Measurements from ENCODE around the gene HSD3B1.

GRCh38 chr1:119492763-119493162, 14.2 kb upstream of the HSD3B1 start:
- no peak for TF ChIP-seq EZH2 (IDR thresholded peaks at IDR 0.05; ENCODE audit: borderline replicate concordance)
- TF ChIP-seq, protein P1, sequence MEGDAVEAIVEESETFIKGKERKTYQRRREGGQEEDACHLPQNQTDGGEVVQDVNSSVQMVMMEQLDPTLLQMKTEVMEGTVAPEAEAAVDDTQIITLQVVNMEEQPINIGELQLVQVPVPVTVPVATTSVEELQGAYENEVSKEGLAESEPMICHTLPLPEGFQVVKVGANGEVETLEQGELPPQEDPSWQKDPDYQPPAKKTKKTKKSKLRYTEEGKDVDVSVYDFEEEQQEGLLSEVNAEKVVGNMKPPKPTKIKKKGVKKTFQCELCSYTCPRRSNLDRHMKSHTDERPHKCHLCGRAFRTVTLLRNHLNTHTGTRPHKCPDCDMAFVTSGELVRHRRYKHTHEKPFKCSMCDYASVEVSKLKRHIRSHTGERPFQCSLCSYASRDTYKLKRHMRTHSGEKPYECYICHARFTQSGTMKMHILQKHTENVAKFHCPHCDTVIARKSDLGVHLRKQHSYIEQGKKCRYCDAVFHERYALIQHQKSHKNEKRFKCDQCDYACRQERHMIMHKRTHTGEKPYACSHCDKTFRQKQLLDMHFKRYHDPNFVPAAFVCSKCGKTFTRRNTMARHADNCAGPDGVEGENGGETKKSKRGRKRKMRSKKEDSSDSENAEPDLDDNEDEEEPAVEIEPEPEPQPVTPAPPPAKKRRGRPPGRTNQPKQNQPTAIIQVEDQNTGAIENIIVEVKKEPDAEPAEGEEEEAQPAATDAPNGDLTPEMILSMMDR (IDR thresholded peaks at IDR 0.05; ENCODE audit: poor library complexity), result no peak

Measured in hepatocyte (in vitro differentiated cells).